BLaER1 treated with 17β-estradiol and CSF1 and Interleukin-3, amounts not matched to agents 10 nM and 100 nM (cell line): Measurements from ENCODE around the gene DNAJB1.

Source experiments
- H3K27ac ChIP-seq, 11 experiments: shearing (Covaris generic); formaldehyde crosslinking; 2 replicates each; pipeline ENCODE4 v1.8.1; 2022
- H3K27me3 ChIP-seq, 11 experiments: shearing (Covaris generic); formaldehyde crosslinking; 2 replicates each; pipeline ENCODE4 v1.8.1; 2022
- H3K36me3 ChIP-seq, 11 experiments: shearing (Covaris generic); formaldehyde crosslinking; 2 replicates each; pipeline ENCODE4 v1.8.1; 2022
- H3K4me1 ChIP-seq, 10 experiments: shearing (Covaris generic); formaldehyde crosslinking; 2 replicates each; pipeline ENCODE4 v1.8.1; 2022
- H3K4me2 ChIP-seq, 11 experiments: shearing (Covaris generic); formaldehyde crosslinking; 2 replicates each; pipeline ENCODE4 v1.8.1; 2022
- H3K4me3 ChIP-seq, 10 experiments: shearing (Covaris generic); formaldehyde crosslinking; 2 replicates each; pipeline ENCODE4 v1.8.1; 2022
- H3K9ac ChIP-seq, 11 experiments: shearing (Covaris generic); formaldehyde crosslinking; 2 replicates each; pipeline ENCODE4 v1.8.1; 2022
- H3K9me3 ChIP-seq, 11 experiments: shearing (Covaris generic); formaldehyde crosslinking; replicated peaks in 1 of 11; 2 replicates each; pipeline ENCODE4 v1.8.1; 2022
- H4K20me1 ChIP-seq, 11 experiments: shearing (Covaris generic); formaldehyde crosslinking; 2 replicates each; pipeline ENCODE4 v1.8.1; 2022
- Cebpa-rat ChIP-seq, 11 experiments: shearing (Covaris generic); IDR thresholded peaks; 2 replicates each; pipeline ENCODE4 v1.8.1; 2022

Gene DNAJB1

DNA sequence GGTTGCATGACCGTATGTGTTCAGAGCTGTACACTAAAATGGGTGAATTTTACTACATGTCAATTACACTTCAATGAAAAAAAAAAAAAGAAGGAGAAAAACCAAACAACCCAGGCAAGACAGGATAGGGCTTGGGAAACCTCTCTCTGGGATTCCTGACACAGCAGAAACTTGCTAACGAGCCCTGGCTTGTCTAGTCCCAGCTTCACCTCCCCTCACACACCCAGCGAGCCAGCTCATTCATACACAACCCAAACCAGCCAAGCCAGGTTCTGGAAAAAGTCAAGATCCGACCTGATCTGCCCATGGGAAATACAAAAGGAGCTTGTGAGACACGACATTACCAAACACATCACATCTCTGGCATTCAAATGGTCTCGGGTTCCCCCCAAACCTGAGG lies 7.5 kb upstream of the DNAJB1 start:
- Histone ChIP-seq H3K4me3 (no peak overlapping the region), H3K36me3 (no peaks in the 10 kb centered on the region), H3K27me3 (no peaks in the 10 kb centered on the region), H3K4me2 (no peak overlapping the region), H3K4me1 (peaks cover 26 to 42% (median 39%) of the 10 kb centered on the region in 10 experiments), H3K9ac (no peak overlapping the region), H3K27ac (no peak overlapping the region), H3K9me3 (no peaks in the 10 kb centered on the region), H4K20me1 (peaks cover 0 to 9% (median 3%) of the 10 kb centered on the region in 11 experiments; a peak in 10 of 22 replicates)
- TF ChIP-seq Cebpa-rat (IDR thresholded peaks at IDR 0.05): no peak

- TF ChIP-seq Cebpa-rat (IDR thresholded peaks at IDR 0.05): no peak
- H3K27ac ChIP-seq: peak overlapping the region in 6 of 11 experiments; percentile 76 to 83 (median 78); a peak in 11 of 22 replicates
- no peak overlapping the region for H3K4me3 ChIP-seq
- peak overlapping the region in 1 of 11 experiments; percentile 64; a peak in 1 of 22 replicates for H3K9ac ChIP-seq
- peaks cover 52 to 61% (median 58%) of the 10 kb centered on the region in 10 experiments for H3K4me1 ChIP-seq
- H3K9me3 ChIP-seq: no peaks in the 10 kb centered on the region
- peak overlapping the region in 8 of 11 experiments; percentile 75 to 96 (median 82); a peak in 11 of 22 replicates for H3K4me2 ChIP-seq
- no peaks in the 10 kb centered on the region for H3K27me3 ChIP-seq
- H3K36me3 ChIP-seq: peaks cover 12 to 19% (median 17%) of the 10 kb centered on the region in 11 experiments
- peaks cover 21 to 26% (median 25%) of the 10 kb centered on the region in 11 experiments for H4K20me1 ChIP-seq
Measured at GRCh38 chr19:14520543-14520942, 2.3 kb upstream of the DNAJB1 start.

GRCh38 chr19:14519860-14520407 lies 1.7 kb upstream of the DNAJB1 start:
- H4K20me1 ChIP-seq: peaks cover 27 to 32% (median 31%) of the 10 kb centered on the region in 11 experiments
- peak overlapping the region in 9 of 11 experiments; percentile 2 to 64 (median 34); a peak in 10 of 22 replicates for H3K9ac ChIP-seq
- TF ChIP-seq Cebpa-rat (IDR thresholded peaks at IDR 0.05): no peak
- H3K4me2 ChIP-seq: peak overlapping the region; percentile 55 to 96 (median 79)
- no peaks in the 10 kb centered on the region for H3K9me3 ChIP-seq
- H3K4me3 ChIP-seq: no peak overlapping the region
- H3K4me1 ChIP-seq: peaks cover 58 to 67% (median 64%) of the 10 kb centered on the region in 10 experiments
- no peaks in the 10 kb centered on the region for H3K27me3 ChIP-seq
- peak overlapping the region; percentile 58 to 83 (median 77); a peak in 20 of 22 replicates for H3K27ac ChIP-seq
- peaks cover 18 to 26% (median 23%) of the 10 kb centered on the region in 11 experiments for H3K36me3 ChIP-seq

DNA sequence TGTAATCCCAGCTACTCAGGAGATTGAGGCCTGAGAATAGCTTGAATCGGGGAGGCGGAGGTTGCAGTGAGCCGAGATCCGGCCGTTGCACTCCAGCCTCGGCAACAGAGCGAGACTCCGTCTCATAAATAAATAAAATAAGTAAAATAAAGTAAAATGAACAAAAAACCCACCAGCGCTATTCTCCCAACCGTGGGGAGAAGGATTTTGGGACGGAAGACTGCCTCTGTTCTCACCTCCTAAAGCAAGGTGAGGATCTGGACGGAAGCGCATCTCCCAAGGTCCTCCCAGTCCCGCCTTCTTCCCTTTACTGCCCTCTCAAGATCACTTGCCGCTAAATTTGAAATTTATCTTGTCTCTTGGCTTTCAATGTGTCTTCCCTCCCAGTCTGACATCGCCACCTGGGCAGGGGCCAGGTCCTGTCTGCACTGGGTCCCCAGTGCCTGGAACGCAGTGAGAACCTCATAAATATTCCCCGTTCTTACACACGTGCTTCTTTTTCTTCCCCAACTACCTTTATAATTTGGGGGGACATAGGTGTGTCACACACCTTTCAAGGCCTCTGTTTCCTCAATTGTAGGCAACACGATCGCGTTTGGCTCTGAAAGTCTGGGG lies 1.2 kb upstream of the DNAJB1 start:
- H3K4me2 ChIP-seq: peak overlapping the region; percentile 55 to 96 (median 79)
- H3K27me3 ChIP-seq: no peaks in the 10 kb centered on the region
- no peak for TF ChIP-seq Cebpa-rat (IDR thresholded peaks at IDR 0.05)
- H3K9me3 ChIP-seq: no peaks in the 10 kb centered on the region
- peak overlapping the region; percentile 58 to 88 (median 77) for H3K27ac ChIP-seq
- peak overlapping the region in 10 of 11 experiments; percentile 2 to 72 (median 66); a peak in 13 of 22 replicates for H3K9ac ChIP-seq
- peak overlapping the region in 6 of 10 experiments; percentile 29 to 63 (median 41); a peak in 6 of 20 replicates for H3K4me3 ChIP-seq
- peaks cover 64 to 73% (median 70%) of the 10 kb centered on the region in 10 experiments for H3K4me1 ChIP-seq
- H3K36me3 ChIP-seq: peaks cover 24 to 31% (median 29%) of the 10 kb centered on the region in 11 experiments
- H4K20me1 ChIP-seq: peaks cover 33 to 38% (median 37%) of the 10 kb centered on the region in 11 experiments

GRCh38 chr19:14517446-14517839 lies 754 bp downstream of the DNAJB1 start:
- peak overlapping the region; percentile 90 to 99 (median 95) for H3K4me2 ChIP-seq
- peak overlapping the region; percentile 95 to 99 (median 98) for H3K9ac ChIP-seq
- H3K36me3 ChIP-seq: peaks cover 35 to 50% (median 45%) of the 10 kb centered on the region in 11 experiments
- no peak for TF ChIP-seq Cebpa-rat (IDR thresholded peaks at IDR 0.05)
- peak overlapping the region; percentile 92 to 99 (median 97) for H3K27ac ChIP-seq
- peaks cover 63 to 76% (median 72%) of the 10 kb centered on the region in 10 experiments for H3K4me1 ChIP-seq
- no peaks in the 10 kb centered on the region for H3K9me3 ChIP-seq
- no peaks in the 10 kb centered on the region for H3K27me3 ChIP-seq
- peak overlapping the region; percentile 84 to 99 (median 95) for H3K4me3 ChIP-seq
- peaks cover 38 to 57% (median 46%) of the 10 kb centered on the region in 11 experiments for H4K20me1 ChIP-seq

DNA sequence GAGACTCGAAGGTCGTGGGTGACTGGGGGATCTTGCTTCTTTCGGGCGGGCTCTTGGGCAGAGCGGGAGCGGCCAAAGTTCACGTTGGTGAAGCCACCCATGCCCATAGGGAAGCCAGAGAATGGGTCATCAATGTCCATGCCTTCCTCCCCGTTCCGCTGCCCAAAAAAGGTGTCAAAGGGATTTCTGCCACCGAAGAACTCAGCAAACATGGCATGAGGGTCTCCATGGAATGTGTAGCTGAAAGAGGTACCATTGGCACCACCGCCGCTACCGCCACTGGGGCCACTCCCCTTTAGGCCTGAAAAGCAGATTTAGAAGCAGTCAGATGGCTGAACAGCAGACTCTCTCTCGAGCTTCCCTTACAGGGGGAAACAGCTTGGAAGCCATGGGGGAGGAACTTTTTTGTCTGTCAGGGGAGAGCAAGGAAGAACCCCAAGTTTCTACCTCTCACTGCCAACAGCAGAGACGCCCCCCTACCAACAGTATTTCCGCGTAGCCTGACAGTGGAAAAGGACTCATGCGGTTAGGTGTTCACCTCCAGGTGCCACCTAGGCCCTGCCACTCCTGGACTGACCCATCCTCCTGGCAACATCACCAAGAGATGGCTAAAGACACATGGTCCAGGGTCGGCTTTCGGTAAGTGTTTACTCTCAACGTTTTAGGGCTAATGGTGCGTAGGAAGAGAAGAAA lies 1.3 kb downstream of the DNAJB1 start:
- Histone ChIP-seq H3K9me3 (no peaks in the 10 kb centered on the region), H3K36me3 (peaks cover 35 to 52% (median 45%) of the 10 kb centered on the region in 11 experiments), H3K4me1 (peaks cover 59 to 76% (median 72%) of the 10 kb centered on the region in 10 experiments), H3K9ac (peak overlapping the region; percentile 95 to 99 (median 98)), H3K4me2 (peak overlapping the region; percentile 90 to 99 (median 95)), H3K4me3 (peak overlapping the region; percentile 84 to 99 (median 95)), H3K27me3 (no peaks in the 10 kb centered on the region), H3K27ac (peak overlapping the region; percentile 92 to 99 (median 97)), H4K20me1 (peaks cover 38 to 60% (median 46%) of the 10 kb centered on the region in 11 experiments)
- TF ChIP-seq Cebpa-rat (IDR thresholded peaks at IDR 0.05): no peak

- no peak for TF ChIP-seq Cebpa-rat (IDR thresholded peaks at IDR 0.05)
- Histone ChIP-seq H3K36me3 (peaks cover 35 to 52% (median 45%) of the 10 kb centered on the region in 11 experiments), H3K27me3 (no peaks in the 10 kb centered on the region), H3K9me3 (no peaks in the 10 kb centered on the region), H3K4me1 (peaks cover 62 to 81% (median 78%) of the 10 kb centered on the region in 10 experiments), H3K9ac (peak overlapping the region; percentile 95 to 99 (median 98)), H3K4me2 (peak overlapping the region; percentile 90 to 99 (median 95)), H4K20me1 (peaks cover 38 to 60% (median 46%) of the 10 kb centered on the region in 11 experiments), H3K27ac (peak overlapping the region in 5 of 11 experiments; percentile 14 to 99 (median 93); a peak in 4 of 22 replicates), H3K4me3 (peak overlapping the region; percentile 84 to 99 (median 95))
Measured at GRCh38 chr19:14516048-14516534, 2.1 kb downstream of the DNAJB1 start.

DNA sequence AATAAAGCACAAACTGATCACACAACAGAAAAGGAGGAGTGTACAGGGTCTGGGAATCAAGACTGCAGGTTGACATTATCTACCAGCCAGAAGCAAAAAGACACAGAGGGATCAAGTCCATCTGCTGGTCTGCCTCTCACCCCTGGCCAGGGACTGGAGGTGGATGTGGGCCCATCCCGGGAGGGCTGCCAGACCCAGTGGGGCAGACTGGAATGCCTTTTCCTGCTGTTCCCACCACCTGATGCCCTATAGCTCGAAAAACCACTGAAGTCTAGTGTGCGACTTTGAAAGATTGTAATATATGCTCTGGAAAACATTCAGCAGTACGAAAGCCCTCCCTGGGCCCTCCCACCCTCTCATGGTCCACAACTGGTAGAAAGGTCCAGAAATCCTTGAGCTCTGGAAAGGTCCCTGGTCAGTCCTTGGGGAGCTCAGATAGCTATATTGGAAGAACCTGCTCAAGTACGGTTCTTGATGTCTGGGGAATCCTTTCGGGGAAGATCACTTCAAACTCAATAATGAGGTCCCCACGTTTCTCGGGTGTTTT lies 2.6 kb downstream of the DNAJB1 start:
- H3K36me3 ChIP-seq: peaks cover 35 to 52% (median 45%) of the 10 kb centered on the region in 11 experiments
- peak overlapping the region in 5 of 11 experiments; percentile 7 to 93 (median 49); a peak in 3 of 22 replicates for H3K27ac ChIP-seq
- H3K9me3 ChIP-seq: no peaks in the 10 kb centered on the region
- peaks cover 38 to 60% (median 46%) of the 10 kb centered on the region in 11 experiments for H4K20me1 ChIP-seq
- no peaks in the 10 kb centered on the region for H3K27me3 ChIP-seq
- H3K9ac ChIP-seq: peak overlapping the region; percentile 95 to 99 (median 98)
- peak overlapping the region; percentile 90 to 99 (median 95) for H3K4me2 ChIP-seq
- H3K4me3 ChIP-seq: peak overlapping the region; percentile 84 to 99 (median 95)
- TF ChIP-seq Cebpa-rat (IDR thresholded peaks at IDR 0.05): no peak
- peaks cover 67 to 84% (median 81%) of the 10 kb centered on the region in 10 experiments for H3K4me1 ChIP-seq
